NCI-H2196 treated with DMSO at 0.1 percent for 48 hours (cell line): ENCODE data around the gene WIPF2.
A peak's percentile ranks its signal among the peaks of the same experiment; 100 is the strongest.

Source experiments
- DNase-seq: peaks from one replicate; lab custom pipeline; 2025; ENCODE audit not compliant: unreplicated experiment; lab: John Stamatoyannopoulos, UW

The WIPF2 gene

DNA sequence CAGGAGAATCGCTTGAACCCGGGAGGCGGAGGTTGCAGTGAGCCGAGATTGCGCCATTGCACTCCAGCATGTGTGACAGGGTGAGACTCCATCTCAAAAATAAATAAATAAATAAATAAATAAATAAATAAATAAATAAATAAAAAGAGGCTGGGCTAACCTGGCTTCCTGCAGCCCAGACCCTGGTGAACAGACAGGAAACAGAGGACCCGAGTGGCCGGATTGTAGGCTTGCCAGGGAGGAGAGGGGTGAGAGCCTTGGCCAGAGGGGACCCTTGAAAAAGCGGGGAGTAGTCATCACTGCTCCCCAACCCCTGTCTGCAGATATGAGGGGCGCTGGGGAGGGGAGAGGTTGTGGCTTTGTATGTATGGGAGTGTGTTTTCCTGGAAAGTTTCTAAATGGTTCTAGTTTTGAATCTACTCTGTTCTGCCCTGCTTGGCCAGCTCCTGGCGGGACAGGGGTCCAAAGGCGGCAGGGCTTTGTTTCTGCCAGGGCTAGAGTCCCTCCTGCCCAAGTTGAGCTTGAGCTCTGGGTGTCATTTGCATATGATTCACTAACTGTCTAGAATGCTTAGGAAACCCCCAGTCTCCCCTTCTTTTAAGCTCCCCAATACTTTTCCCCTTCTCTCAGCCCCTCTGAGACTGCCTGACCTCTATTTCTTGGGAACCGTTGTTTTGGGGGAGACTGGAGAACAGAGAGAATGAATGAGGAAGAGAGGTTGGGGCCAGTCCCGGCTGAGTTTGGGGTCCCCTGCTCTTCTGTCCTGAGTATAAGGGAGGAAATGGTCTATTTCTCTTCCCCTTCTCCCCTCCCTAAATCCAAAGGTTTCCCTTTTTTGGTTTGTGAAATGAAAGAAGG is 106.3 kb downstream of the WIPF2 start:
- DNase-seq: no peak

DNA sequence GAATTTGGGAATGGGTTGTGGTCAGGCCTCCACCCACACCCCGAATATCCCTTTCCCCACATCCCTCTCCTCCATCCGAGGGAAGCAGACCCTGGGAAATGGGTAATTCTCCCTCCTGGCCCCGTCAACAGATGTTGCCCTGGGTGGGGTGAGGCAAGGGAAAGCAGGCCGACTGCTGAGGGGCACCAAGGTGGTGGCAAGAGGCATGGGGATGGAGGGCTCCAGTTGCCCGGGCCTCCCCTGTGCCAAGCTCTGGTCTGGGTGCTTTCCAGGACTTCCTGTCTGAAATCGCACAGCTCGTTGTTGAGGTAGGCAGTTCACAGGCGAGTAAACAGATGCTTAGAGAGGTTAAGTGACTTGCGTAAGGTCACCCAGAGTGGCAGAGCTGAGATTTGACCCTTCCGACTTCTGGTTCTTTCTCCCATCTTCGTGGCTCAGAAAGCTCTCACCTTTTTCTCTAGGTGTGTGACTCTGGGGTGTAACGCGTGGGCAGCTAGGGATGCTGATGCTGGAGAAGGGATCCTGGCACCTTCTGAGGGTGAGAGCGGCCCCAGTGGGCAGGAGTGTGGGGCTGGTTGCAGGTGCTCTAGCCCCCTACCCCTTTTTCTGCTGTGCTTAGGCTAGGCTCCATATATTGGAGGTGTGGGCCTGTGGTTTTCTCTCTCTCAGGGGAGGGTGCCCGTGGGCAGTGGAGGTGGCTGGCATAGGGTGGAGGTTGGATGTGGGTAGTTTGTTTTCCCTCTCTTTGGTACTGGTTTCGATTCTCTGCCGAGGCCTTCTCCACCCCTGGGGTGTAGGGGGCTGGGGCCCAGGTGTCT is 107.1 kb downstream of the WIPF2 start:
- DNase-seq: no peak

GRCh38 chr17:40326832-40327199 is 107.7 kb downstream of the WIPF2 start:
- no peak for DNase-seq

GRCh38 chr17:40327244-40327729 is 108.2 kb downstream of the WIPF2 start:
- no peak for DNase-seq

DNA sequence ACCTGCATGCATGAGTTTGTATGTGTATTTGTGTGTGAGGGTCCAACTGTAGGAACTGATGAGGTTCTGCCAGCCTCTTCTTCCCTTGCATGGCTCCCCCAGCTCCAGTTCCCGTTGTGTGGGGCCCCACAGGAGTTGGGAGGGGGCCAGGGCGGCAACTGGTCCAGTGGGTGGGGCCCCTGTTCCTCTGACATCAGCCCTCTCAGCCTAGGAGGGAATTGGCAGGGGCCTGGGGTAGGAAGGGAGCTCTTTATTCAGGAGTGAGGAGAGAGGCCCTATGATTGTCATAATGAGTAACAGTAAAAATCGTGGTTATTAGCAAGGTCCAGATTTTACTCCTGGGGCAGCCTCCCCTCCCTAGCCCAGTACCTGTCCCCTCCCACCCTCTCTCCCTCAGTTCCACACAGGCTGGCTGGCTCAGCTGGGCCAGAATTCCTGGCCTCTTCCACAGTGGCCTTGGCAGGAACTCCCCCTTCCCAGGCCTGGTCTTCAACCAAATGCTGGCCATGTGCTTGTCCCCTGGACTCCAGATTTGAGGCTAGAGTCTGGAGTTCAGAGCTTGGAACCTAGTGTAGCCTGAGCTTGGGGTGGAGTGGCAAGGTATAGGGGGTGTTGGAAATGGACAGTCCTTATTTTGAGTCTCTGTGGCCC is 108.8 kb downstream of the WIPF2 start:
- no peak for DNase-seq

GRCh38 chr17:40328386-40328766 is 109.3 kb downstream of the WIPF2 start:
- no peak for DNase-seq

DNA sequence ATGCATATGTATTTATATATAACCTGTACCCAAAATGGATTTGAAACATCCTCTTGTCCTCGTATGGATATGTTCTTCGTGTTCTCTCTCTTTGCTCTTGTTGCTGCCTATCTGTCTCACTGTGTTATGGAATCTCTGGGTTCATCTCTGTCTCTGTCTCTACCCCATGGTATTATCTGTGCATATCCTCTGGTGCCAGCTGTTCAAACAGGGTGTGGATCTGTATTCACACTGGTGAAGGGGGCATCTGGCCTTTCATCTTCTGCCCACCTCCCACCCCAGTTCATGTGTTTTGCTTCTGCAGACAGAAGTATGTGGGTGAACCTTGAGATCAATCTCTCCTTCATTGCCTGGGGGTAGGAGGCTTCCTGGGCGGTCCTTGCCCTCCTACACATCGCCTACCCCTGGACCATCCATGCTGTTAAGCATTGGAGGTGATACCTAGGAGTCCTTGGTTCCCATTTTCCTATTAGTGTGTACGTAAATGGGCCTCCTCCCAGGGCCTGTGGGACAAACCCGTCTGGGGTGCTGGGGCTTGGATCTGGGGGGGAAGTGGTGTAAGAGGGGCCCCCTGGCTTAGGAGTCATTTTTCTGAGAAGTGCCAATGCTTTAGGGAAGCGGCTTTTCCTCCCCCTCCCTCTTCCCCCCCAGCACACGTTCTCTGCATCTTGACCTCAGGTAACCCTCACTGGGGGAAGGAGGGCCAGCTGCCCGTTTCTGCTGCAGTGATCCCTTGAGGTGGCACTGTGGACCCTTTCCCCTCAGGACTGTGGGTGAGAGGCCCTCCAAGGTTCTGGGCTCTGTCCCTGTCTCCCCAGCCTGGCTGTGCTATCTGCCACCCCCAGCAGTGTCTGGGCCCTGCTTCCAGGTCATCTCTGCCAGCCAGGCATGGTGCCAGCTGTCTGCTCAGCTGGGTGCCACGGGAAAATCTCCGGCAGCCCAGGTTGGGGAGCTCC is 111.0 kb downstream of the WIPF2 start:
- no peak for DNase-seq

DNA sequence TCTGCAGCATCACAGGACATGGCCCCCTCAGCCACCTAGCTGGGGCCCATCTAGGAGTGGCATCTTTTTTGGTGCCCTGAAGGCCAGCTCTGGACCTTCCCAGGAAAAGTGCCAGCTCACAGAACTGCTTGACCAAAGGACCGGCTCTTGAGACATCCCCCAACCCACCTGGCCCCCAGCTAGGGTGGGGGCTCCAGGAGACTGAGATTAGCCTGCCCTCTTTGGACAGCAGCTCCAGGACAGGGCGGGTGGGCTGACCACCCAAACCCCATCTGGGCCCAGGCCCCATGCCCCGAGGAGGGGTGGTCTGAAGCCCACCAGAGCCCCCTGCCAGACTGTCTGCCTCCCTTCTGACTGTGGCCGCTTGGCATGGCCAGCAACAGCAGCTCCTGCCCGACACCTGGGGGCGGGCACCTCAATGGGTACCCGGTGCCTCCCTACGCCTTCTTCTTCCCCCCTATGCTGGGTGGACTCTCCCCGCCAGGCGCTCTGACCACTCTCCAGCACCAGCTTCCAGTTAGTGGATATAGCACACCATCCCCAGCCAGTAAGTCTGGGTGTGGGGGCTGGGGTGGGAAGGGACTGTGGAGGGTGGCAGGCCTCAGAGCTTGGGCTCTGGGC is 111.9 kb downstream of the WIPF2 start:
- no peak for DNase-seq

DNA sequence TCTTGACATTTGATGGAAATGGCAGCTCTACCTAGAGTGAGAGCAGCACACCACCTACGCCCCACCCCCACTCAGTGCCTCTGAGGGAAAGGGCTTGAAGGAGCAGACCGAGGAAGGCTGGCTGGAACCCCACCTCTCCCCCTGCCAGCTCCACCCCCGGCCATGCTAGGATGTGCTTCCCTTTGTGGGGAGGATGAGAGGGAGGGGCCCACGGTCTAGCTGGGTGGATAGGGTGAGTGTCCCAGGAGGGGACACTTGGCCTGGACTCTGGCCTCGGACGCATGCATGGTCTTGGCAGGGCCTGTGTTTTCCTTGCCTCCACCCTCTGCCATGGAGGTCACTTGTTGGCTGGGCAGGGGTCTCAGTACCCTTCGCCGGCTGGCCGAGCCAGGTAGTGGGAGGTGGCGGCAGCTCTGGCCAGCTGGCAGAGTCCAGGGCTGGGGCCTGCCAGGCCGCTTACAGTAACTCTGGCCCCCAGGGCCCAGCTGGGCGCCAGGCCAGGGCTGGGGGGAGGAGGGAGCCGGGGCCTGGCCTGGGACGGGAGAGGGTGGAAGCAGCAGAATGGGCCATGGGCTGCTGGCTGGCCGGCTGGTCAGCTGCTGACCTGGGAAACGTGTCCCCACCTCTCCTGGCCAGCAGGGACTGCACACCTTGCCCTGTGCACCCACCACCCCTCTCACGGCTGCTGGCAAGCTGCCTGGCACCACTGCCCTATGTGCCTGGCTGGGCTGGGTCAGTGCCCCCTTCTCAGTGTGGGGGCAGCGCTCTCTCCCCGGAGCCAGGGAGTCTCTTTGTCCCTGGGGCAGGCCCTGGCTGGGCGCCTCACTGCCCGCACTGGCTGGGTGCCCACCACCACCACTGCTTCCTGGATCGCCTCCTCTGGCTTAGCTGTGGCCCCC is 112.9 kb downstream of the WIPF2 start:
- peak; percentile 73 for DNase-seq
